H1 (cell line): ENCODE measurements around the gene ZFP36L2. TPM values are rescaled to one million over a fixed set of nuclear protein-coding genes. Genes with fewer than 3 reads are reported as not detected.

Source experiments
- ATF2 ChIP-seq: IDR thresholded peaks from 2 replicates; pipeline ENCODE4 v1.6.1; 2012; ENCODE audit warnings: low read length, inconsistent platforms
- CEBPB ChIP-seq: IDR thresholded peaks from 2 replicates; pipeline ENCODE4 v1.6.1; 2012; ENCODE audit warnings: low read depth, low read length
- CREB1 ChIP-seq: IDR thresholded peaks from 2 replicates; pipeline ENCODE4 v1.6.1; 2012; ENCODE audit warnings: inconsistent platforms
- KDM4A ChIP-seq: IDR thresholded peaks from one replicate; pipeline ENCODE4 v1.7.1; 2012; ENCODE audit warnings: low read depth, mild to moderate bottlenecking, moderate library complexity, low read length, inconsistent platforms; ENCODE audit not compliant: severe bottlenecking
- SIX5 ChIP-seq: IDR thresholded peaks from 2 replicates; pipeline ENCODE4 v1.6.1; 2011; ENCODE audit warnings: mild to moderate bottlenecking, low read depth, low read length
- polyA plus RNA-seq, 7 experiments: library from polyadenylated mRNA; depleted of rRNA in 3 of 7; stranded (reverse) in 5 of 7; unstranded in 2 of 7; fragments of >200 nt in 5 of 7; fragments of 200-250 nt in 2 of 7; gene quantifications; 1 replicate in 5 of 7; 2 replicates in 1 of 7; 4 replicates in 1 of 7; pipeline versions ENCODE4 v1.2.1 to v1.2.3, GENCODE V29; 2011 to 2013; ENCODE audit warnings: missing spikeins in 2 of 7, mixed read lengths in 2 of 7
- total RNA-seq: library from RNA; stranded (reverse); fragmentation: NEBNext Ultra II Directional; extraction: Animal tissue kit (Norgen Biotek cat#: 25700); gene quantifications from 2 replicates; pipeline ENCODE4 v1.2.1, GENCODE V29; 2021

The ZFP36L2 gene
- total and polyA plus RNA-seq, 2 of the 8 experiments (the other 6 are each of a cell fraction or from before 2014, with no cell fraction given): 13.4 to 102 TPM

GRCh38 chr2:43196768-43197587 lies 29.4 kb downstream of the ZFP36L2 start (continued):
- TF ChIP-seq SIX5 (no peak), CEBPB (no peak), KDM4A (no peak), CREB1 (no peak), ATF2 (no peak)
